K562 (cell line): ENCODE data around the gene SMAD7. TPM values are rescaled to one million over a fixed set of nuclear protein-coding genes. Genes with fewer than 3 reads are reported as not detected.

Source experiments
- ASH1L ChIP-seq: fragments of 450-650 bp; IDR thresholded peaks from 2 replicates; pipeline ENCODE4 v1.6.1; 2018; ENCODE audit warnings: borderline replicate concordance, mild to moderate bottlenecking, low read depth; ENCODE audit not compliant: partially characterized antibody
- BCL6 ChIP-seq: fragments of 250-450 bp; sonication (Bioruptor Pico); IDR thresholded peaks from 2 replicates; pipeline ENCODE4 v1.4.0; 2020
- BRD9 ChIP-seq: fragments of 450-650 bp; IDR thresholded peaks from 2 replicates; pipeline ENCODE4 v1.6.1; 2018; ENCODE audit warnings: low read depth; ENCODE audit not compliant: partially characterized antibody
- DNMT1 ChIP-seq: fragments of 450-650 bp; IDR thresholded peaks from 2 replicates; pipeline ENCODE4 v1.6.1; 2016; ENCODE audit warnings: antibody characterized with exemption, mild to moderate bottlenecking
- MAZ ChIP-seq, 2 experiments: fragments of 450-650 bp in 1 of 2; sonication (generic) in 1 of 2; formaldehyde crosslinking; IDR thresholded peaks in 1 of 2; conservative IDR thresholded peaks in 1 of 2; 2 replicates each; pipeline versions ENCODE4 v1.4.0 to v1.5.0; 2020; ENCODE audit warnings: mild to moderate bottlenecking in 1 of 2, missing genetic modification reagents in 1 of 2
- NUFIP1 ChIP-seq: fragments of 450-650 bp; IDR thresholded peaks from 2 replicates; pipeline ENCODE4 v1.6.1; 2018; ENCODE audit not compliant: partially characterized antibody
- PBX2 ChIP-seq, 2 experiments: IDR thresholded peaks in 1 of 2; conservative IDR thresholded peaks in 1 of 2; 2 replicates each; pipeline ENCODE4 v1.6.1; 2016; ENCODE audit warnings: low read depth in 2 of 2, mild to moderate bottlenecking in 1 of 2, missing compliant biosample characterization in 1 of 2, missing genetic modification characterization in 1 of 2, moderate library complexity in 1 of 2
- PHF20 ChIP-seq: fragments of 450-650 bp; IDR thresholded peaks from 2 replicates; pipeline ENCODE4 v1.6.1; 2018; ENCODE audit not compliant: partially characterized antibody
- RCOR1 ChIP-seq, 2 experiments: IDR thresholded peaks; 2 replicates each; pipeline ENCODE4 v1.6.1; 2012; ENCODE audit warnings: low read depth in 2 of 2, low read length in 2 of 2, borderline replicate concordance in 1 of 2, improper control_type of control experiment in 1 of 2
- STAT5A ChIP-seq: IDR thresholded peaks from 2 replicates; pipeline ENCODE4 v1.6.1; 2012; ENCODE audit warnings: low read length, inconsistent platforms, borderline replicate concordance
- TARDBP ChIP-seq: fragments of 450-650 bp; IDR thresholded peaks from 2 replicates; pipeline ENCODE4 v1.6.1; 2016
- TEAD2 ChIP-seq: fragments of 450-650 bp; IDR thresholded peaks from 2 replicates; pipeline ENCODE4 v1.6.1; 2016; ENCODE audit warnings: missing genetic modification characterization, control low read depth, missing compliant biosample characterization
- ZBTB7A ChIP-seq: IDR thresholded peaks from 2 replicates; pipeline ENCODE4 v1.6.1; 2011; ENCODE audit warnings: low read depth, mild to moderate bottlenecking, low read length, moderate library complexity, borderline replicate concordance; ENCODE audit not compliant: control insufficient read depth
- ZC3H4 ChIP-seq: sonication (generic); formaldehyde crosslinking; IDR thresholded peaks from 2 replicates; pipeline ENCODE4 v1.9.0; 2021; ENCODE audit warnings: missing genetic modification reagents, borderline replicate concordance
- ZHX1 ChIP-seq: fragments of 150-350 bp; conservative IDR thresholded peaks from 2 replicates; pipeline ENCODE4 v1.6.1; 2014; ENCODE audit warnings: low read length
- ZNF3 ChIP-seq: fragments of 250-450 bp; sonication (Bioruptor Pico); IDR thresholded peaks from 2 replicates; pipeline ENCODE4 v1.5.0; 2021; ENCODE audit warnings: mild to moderate bottlenecking, moderate library complexity
- ZSCAN29 ChIP-seq: fragments of 450-650 bp; IDR thresholded peaks from 2 replicates; pipeline ENCODE4 v1.6.1; 2017
- polyA plus RNA-seq, 8 experiments: library from polyadenylated mRNA; depleted of rRNA in 4 of 8; stranded (reverse) in 5 of 8; unstranded in 3 of 8; fragments of >200 nt; fragmentation: Nextera tagmentation in 2 of 8; fragmentation: Illumina TruSeq in 1 of 8; extraction: Ambion mirVana in 2 of 8; extraction: Trizol in 1 of 8; gene quantifications; 2 replicates each; pipeline versions ENCODE4 v1.2.1 to v1.2.3, GENCODE V29; 2011 to 2014; ENCODE audit warnings: inconsistent platforms in 1 of 8, missing spikeins in 1 of 8
- total RNA-seq, 7 experiments: library from RNA; depleted of rRNA in 6 of 7; stranded (reverse); fragments of >200 nt in 6 of 7; fragmentation: Illumina TruSeq in 2 of 7; extraction: Trizol in 2 of 7; gene quantifications; 2 replicates each; pipeline versions ENCODE4 v1.2.1 to v1.2.3, GENCODE V29; 2011 to 2021; ENCODE audit warnings: low replicate concordance in 1 of 7
- TF ChIP-seq, protein P1 (sequence below): fragments of 250-450 bp; sonication (Bioruptor Pico); IDR thresholded peaks from 2 replicates; pipeline ENCODE4 v1.4.0; 2020; ENCODE audit warnings: mild to moderate bottlenecking, moderate library complexity, borderline replicate concordance

The SMAD7 gene
- total and polyA plus RNA-seq, 9 of the 15 experiments (the other 6 are each of a cell fraction or from before 2014, with no cell fraction given): 0.13 to 3.0 (median 1.6) TPM

GRCh38 chr18:48933578-48934414, 17.0 kb downstream of the SMAD7 start (continued):
- TF ChIP-seq PBX2 (CRISPR knock-in tag; IDR thresholded peaks at IDR 0.05; ENCODE audit: low read depth): no peak
- no peak for TF ChIP-seq PBX2 (tag; conservative IDR thresholded peaks at IDR 0.05; ENCODE audit: low read depth)
- TF ChIP-seq PHF20: no peak
- TF ChIP-seq DNMT1: no peak
- no peak for TF ChIP-seq ASH1L
- TF ChIP-seq RCOR1 (IDR thresholded peaks at IDR 0.05; ENCODE audit: borderline replicate concordance in 1 of 2, low read depth in 2 of 2, low read length in 2 of 2): peak in 1 of 2 experiments; percentile 88; a peak in 2 of 4 replicates
- TF ChIP-seq ZNF3: no peak
- no peak for TF ChIP-seq ZC3H4 (CRISPR knock-in tag)
- TF ChIP-seq TARDBP: no peak
- TF ChIP-seq ZSCAN29: no peak
- no peak for TF ChIP-seq ZHX1
- no peak for TF ChIP-seq BRD9
- TF ChIP-seq, protein P1, sequence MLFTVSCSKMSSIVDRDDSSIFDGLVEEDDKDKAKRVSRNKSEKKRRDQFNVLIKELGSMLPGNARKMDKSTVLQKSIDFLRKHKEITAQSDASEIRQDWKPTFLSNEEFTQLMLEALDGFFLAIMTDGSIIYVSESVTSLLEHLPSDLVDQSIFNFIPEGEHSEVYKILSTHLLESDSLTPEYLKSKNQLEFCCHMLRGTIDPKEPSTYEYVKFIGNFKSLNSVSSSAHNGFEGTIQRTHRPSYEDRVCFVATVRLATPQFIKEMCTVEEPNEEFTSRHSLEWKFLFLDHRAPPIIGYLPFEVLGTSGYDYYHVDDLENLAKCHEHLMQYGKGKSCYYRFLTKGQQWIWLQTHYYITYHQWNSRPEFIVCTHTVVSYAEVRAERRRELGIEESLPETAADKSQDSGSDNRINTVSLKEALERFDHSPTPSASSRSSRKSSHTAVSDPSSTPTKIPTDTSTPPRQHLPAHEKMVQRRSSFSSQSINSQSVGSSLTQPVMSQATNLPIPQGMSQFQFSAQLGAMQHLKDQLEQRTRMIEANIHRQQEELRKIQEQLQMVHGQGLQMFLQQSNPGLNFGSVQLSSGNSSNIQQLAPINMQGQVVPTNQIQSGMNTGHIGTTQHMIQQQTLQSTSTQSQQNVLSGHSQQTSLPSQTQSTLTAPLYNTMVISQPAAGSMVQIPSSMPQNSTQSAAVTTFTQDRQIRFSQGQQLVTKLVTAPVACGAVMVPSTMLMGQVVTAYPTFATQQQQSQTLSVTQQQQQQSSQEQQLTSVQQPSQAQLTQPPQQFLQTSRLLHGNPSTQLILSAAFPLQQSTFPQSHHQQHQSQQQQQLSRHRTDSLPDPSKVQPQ (CRISPR knock-in tag): no peak
- TF ChIP-seq BCL6 (CRISPR knock-in tag): no peak
- no peak for TF ChIP-seq MAZ (CRISPR knock-in tag; conservative IDR thresholded peaks at IDR 0.05 in 1 of 2, IDR thresholded peaks at IDR 0.05 in 1 of 2)
- TF ChIP-seq NUFIP1: no peak
- no peak for TF ChIP-seq TEAD2 (tag)
- no peak for TF ChIP-seq STAT5A
- no peak for TF ChIP-seq ZBTB7A
